HG03378 (cell line): ENCODE results near the gene SLC16A3.
"Not testable (repeated sequence)": the region's sequence is repeated elsewhere in the genome, so short reads cannot be mapped to it uniquely, and the experiment has no call there.

Source experiments
- ATAC-seq: cut with Tn5 transposase; IDR thresholded peaks from one replicate; pipeline ENCODE4 v1.9.1; 2021; ENCODE audit warnings: mild to moderate bottlenecking, moderate library complexity; ENCODE audit not compliant: unreplicated experiment

SLC16A3 gene

GRCh38 chr17:82203920-82204319 lies 24.9 kb upstream of the SLC16A3 start:
- ATAC-seq: no peak

DNA sequence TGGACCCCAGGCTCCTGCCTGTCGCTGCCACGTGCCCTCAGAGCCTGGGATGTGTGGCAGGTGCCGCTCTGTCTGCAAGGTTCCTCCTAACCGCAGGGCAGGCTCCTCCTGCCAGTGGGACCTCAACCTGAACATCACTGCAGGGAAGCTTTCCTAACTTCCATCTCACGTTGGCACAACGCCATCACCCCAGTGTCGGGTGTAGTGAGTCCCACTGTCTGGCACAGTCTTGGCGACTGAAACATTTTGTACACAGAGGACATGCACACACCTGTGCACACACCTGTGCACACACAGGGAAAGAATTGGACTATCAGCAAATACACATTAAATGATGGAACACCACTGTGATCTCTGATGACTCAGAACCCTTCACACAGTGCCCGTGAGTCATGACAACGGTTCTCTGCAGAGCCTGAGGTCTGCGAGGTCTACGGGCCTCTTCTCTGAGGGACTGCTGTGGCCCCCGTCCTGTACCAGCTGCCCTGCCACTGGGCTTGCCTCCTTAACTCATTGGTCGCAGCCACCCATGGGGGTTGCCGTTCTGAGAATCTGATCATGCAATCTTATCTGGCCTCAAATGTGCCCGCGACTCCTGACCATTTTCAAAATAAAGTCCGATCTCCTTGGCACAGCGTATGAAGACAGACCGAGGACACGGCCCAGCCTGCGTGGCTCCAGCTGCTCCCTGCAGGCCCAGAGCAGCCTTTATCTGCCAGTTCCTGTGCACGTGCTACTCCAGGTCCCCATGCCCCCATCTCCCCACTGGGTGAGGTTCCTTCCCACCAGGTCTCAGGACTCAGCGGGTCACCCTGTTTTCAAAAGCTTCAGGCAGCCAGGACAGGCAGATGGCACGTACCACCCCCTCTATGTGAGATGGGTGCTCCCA lies 23.8 kb upstream of the SLC16A3 start:
- no peak for ATAC-seq

GRCh38 chr17:82205720-82206508 lies 22.9 kb upstream of the SLC16A3 start:
- ATAC-seq: no peak

DNA sequence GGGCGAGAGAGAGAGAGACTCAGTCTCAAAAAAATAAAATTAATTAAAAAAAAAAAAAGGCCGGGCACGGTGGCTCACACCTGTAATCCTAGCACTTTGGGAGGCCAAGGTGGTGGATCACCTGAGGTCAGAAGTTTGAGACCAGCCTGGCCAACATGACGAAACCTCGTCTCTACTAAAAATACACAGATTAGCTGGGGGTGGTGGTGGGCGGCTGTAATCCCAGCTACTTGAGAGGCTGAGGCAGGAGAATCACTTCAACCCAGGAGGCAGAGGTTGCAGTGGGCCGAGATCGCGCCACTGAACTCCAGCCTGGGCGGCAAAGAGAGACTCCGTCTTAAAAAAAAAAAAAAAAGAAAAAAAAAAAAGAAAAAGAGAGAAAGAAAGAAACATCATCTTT lies 18.2 kb upstream of the SLC16A3 start:
- not testable (repeated sequence) for ATAC-seq

- peak; percentile 37 for ATAC-seq
These were observed 16.3 kb upstream of the SLC16A3 start, which contains the start of gene CCDC57 for GRCh38 chr17:82212331-82213250. Gene CCDC57 (minus strand): TSS chr17:82212842. CDS start chr17:82201944, 10,898 bp downstream.

DNA sequence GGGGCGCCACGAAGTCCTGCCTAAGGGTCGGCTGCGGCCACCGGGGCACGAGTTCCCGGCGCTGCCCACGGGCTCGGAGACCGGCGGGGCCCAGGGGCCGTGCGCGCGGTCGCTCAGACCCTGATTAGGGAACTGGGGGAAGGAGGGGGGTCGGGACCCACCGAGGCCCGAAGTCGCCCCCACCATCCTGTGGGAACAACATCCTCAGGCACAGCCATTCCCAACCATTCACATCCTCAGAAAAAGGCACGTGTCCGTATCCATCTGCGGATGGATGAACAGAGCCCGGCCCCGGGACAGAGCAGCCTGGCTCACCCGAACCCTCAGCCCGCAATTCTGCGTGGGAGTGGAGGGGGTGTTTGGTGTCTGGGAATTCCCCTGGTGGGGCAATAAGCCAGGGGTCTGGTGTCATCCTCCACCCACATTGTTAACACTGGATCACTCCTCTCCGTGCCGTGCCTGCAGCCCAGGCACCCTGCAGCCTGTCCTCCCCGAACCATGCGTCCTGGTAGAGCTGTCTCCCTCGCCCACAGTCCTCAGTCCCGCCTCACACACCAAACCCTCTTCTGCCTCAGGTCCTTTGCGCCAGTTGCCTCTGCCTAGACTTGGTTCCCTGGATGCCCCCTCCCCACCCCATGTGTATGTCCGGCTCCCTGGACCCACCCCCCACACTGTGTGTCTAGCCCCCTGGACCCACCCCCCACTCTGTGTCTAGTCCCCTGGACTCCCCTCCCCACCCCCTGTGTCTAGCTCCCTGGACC lies 15.4 kb upstream of the SLC16A3 start:
- no peak for ATAC-seq

- no peak for ATAC-seq
These were observed 14.7 kb upstream of the SLC16A3 start for GRCh38 chr17:82214012-82214628.

DNA sequence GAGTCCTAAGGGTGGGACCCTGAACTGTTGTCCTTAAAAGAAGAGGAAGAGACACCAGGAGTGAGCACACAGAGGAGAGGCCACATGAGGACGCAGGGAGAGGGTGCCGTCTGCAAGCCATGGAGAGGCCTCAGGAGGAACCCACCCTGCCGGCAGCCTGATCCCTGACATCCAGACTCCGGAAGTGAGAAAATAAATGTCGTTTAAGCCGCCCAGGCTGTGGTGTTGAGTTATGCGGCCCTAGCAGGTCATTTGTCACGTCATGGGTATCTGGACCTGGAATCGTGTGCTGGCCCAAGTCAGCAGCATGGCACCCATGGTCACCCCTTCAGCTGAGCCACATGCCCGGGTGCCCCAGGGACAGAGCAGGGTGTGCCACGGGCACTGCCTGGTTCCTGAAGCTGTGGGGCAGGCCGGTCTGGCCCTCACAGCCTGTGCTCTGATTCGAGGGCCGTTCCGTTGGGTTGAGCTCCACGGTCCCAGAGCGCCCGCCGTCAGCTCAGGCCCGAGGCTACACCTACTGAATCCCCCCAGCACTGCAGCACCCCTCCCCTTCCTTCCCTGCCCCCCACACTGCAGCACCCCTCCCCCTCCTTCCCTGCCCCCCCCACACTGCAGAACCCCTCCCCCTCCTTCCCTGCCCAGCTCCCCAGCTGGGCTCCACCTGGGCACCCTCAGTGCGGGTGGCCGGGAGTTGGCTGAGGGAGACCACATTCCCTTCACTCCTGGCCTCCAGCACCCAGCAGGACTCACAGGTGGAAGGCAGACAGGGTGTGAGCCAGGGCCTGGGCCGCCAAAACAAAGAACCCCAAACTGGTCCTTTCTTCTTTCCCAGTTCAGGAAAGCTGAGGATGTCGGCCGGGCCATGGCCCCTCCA lies 13.5 kb upstream of the SLC16A3 start:
- no peak for ATAC-seq

DNA sequence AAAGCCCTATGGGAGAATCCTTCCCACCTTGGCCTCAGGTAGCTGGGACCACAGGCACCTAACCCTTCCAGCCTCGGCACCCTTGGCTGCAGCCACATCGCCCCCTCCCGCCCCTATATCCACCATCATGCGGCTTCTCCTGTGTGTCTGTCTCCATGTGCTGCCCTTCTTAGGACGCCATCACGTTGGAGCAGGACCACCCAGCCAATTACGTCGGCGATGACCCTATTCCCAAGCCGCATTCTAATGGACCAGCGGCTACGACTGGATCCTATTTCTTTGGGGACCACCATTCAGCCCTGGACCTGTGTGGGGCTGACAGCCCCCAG lies 12.9 kb upstream of the SLC16A3 start:
- no peak for ATAC-seq

DNA sequence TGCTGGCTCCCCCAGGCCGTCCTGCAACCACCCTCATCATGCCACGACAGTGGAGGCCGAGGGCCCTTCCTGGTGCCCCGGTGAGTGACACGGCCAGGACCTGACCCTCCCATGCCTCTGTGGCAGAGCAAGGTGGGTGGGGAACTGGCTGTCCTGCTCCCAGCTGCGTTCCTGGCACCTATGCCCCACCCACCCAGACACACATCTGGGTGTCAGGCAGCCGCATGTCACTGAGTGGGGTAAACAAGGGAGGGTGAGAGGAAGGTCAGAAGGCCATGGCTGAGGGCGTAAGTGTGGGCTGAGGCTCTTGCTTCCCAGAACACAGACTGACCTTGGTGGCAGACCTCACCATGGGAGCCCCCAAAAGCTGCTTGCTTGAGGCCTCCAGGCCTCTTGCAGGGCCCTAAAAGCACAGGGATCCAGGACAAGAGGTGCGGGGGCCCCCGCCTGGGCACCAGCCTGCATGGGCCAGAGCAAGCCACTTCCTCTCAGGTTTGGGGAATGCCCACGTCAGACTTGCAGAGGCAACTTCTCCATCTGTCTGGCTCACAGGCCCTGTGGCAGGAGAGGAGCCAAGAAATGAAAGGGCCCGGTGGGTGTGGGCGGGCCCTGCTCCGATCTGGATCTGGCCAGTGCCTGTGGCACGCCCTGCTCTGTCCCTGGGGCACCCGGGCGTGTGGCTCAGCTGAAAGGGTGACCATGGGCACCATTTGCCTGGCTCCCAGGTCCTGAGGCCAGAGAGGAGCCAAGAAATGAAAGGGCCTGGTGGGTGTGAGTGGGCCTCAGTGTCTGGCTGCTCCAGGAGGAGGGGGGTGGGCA lies 12.3 kb upstream of the SLC16A3 start:
- no peak for ATAC-seq

DNA sequence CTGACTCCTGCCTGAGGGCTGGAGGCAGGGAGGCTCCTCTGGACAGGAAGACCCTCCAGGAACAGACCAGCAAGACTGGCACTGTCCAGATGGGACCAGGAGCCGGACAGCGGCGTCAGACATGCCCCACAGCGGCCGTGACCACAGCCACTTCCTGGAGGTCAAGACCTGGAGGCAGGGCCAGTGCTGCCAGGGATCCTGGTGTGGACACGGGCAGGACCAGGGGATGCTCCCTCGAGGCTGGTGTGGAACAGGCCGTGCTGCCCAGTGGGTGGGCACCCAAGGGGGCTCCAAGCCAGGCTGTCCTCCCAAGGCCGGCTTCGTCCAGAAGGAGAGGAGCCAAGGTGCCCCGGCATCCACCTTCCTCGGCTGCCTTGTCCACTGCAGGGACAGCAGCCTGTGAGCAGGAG lies 11.7 kb upstream of the SLC16A3 start:
- no peak for ATAC-seq

- no peak for ATAC-seq
These were observed 11.2 kb upstream of the SLC16A3 start for GRCh38 chr17:82217530-82218204.

GRCh38 chr17:82218349-82219075 lies 10.3 kb upstream of the SLC16A3 start:
- no peak for ATAC-seq

GRCh38 chr17:82219083-82219482 lies 9.8 kb upstream of the SLC16A3 start:
- ATAC-seq: no peak

DNA sequence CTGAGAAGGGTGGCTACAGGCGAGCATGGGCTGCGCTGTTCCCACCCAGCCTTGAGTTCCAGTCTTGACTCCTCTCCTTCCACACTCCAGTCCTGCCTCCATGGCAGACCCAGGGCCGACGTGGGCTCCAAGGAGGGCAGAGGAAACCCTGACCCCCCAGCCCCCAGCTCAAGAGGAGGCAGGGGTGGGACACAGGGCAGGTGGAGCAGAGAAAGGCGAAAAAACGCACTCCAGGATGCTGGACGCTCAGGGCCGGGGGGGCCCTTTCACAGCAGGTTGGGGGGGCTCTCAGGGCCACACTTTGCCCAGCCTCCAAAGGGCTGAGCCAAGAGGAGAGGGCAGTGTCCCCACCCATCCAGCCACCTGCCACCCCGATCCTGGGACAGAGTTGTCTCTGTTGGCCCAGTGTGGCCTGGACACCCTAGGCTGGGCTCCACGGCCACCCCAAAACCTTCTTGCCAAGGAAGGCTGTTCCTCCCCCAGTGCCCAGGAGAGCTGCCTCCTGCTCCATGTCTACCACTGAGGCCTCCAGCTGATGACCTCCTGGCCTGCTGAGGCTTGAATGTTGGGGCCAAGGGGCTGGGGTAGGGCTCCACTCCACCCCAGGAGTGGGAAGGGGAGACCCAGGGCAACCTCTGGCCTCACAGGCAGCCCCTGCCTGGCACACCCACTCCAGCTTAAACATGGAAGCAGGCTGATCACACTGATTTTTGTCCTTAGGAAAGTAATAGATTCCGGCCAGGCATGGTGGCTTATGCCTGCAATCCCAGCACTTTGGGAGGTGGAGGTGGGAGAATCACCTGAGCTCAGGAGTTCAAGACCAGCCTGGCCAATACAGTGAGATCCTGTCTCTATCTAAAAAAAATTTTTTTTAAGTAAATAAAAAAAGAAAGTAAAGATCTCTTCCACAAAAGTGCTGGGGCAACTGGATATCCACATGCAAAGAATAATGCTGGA lies 8.8 kb upstream of the SLC16A3 start:
- no peak for ATAC-seq
